Left lung (tissue), 10 donors: ENCODE data around the gene RYR2. TPM values are rescaled to one million over a fixed set of nuclear protein-coding genes. Genes with fewer than 3 reads are reported as not detected.

ENCODE experiments used
- ATAC-seq: fragments of 200-7000 bp; cut with Tn5 transposase; one replicate; pipeline ENCODE4 v1.9.1; 2020; ENCODE audit warnings: moderate library complexity
- DNase-seq, 4 donors: peaks; one replicate each; pipeline ENCODE4 v3.0.0-alpha.2; 2013 to 2020
- H3K27ac ChIP-seq, 2 donors: fragments of 200-600 bp; sonication (generic) in 1 of 2; one replicate each; pipeline versions ENCODE4 v1.5.0 to v1.8.0; 2020 to 2021
- H3K27me3 ChIP-seq, 2 donors: fragments of 200-600 bp; sonication (generic) in 1 of 2; one replicate each; pipeline versions ENCODE4 v1.5.0 to v1.8.0; 2020 to 2021
- H3K36me3 ChIP-seq, 2 donors: fragments of 200-600 bp; sonication (generic) in 1 of 2; one replicate each; pipeline versions ENCODE4 v1.5.0 to v1.8.0; 2020 to 2021
- H3K4me1 ChIP-seq, 2 donors: fragments of 200-600 bp; one replicate each; pipeline ENCODE4 v1.8.0; 2021
- H3K4me3 ChIP-seq, 2 donors: fragments of 200-600 bp; sonication (generic) in 1 of 2; one replicate each; pipeline versions ENCODE4 v1.5.0 to v1.8.0; 2020 to 2021; ENCODE audit warnings: mild to moderate bottlenecking in 1 of 2
- H3K9me3 ChIP-seq, 2 donors: fragments of 200-600 bp; sonication (generic) in 1 of 2; one replicate each; pipeline versions ENCODE4 v1.5.0 to v1.8.0; 2020 to 2021
- CTCF ChIP-seq, 2 donors: fragments of 200-600 bp; sonication (generic) in 1 of 2; IDR thresholded peaks; one replicate each; pipeline versions ENCODE4 v1.5.0 to v1.8.0; 2021; ENCODE audit warnings: antibody characterized with exemption in 2 of 2
- intact Hi-C, 2 donors: fragments of 100-400 bp; cut with DNase I; formaldehyde crosslinking; loops; one replicate each; pipeline versions ENCODE4 v1.11.2 to v1.14.2; 2022
- polyA plus RNA-seq, 6 donors: library from polyadenylated mRNA; unstranded; fragments of 120-200 nt; gene quantifications; one replicate each; pipeline ENCODE4 v1.2.1, GENCODE V29; 2013; ENCODE audit not compliant: insufficient read length in 6 of 6
- total RNA-seq, 2 donors: library from RNA; stranded (reverse); fragmentation: NEBNext Ultra II Directional; extraction: Animal tissue kit (Norgen Biotek cat#: 25700); gene quantifications; one replicate each; pipeline ENCODE4 v1.2.1, GENCODE V29; 2021
- donor health status: DM: no; HTN: yes; CAD: no.
- donor health status: DM: no; HTN: no; CAD: no.

Gene RYR2
- total and polyA plus RNA-seq, 8 donors: 4.7 to 10.3 (median 7.6) TPM

GRCh38 chr1:237428809-237429208, 386.8 kb downstream of the RYR2 start:
- Histone ChIP-seq H3K4me3 (no peak overlapping the region), H3K9me3 (no peaks in the 10 kb centered on the region), H3K27ac (no peak overlapping the region), H3K27me3 (no peaks in the 10 kb centered on the region), H3K36me3 (no peaks in the 10 kb centered on the region), H3K4me1 (no peaks in the 10 kb centered on the region)
- DNase-seq (no peak), ATAC-seq (no peak)
- TF ChIP-seq CTCF (IDR thresholded peaks at IDR 0.05): no peak
- intact Hi-C loops: no loop called here

GRCh38 chr1:237429252-237429651, 387.3 kb downstream of the RYR2 start:
- ATAC-seq (no peak), DNase-seq (no peak)
- H3K27me3 ChIP-seq: no peaks in the 10 kb centered on the region
- no peak overlapping the region for H3K4me3 ChIP-seq
- H3K27ac ChIP-seq: no peak overlapping the region
- TF ChIP-seq CTCF (IDR thresholded peaks at IDR 0.05): no peak
- intact Hi-C loops: no loop called here
- H3K4me1 ChIP-seq: no peaks in the 10 kb centered on the region
- no peaks in the 10 kb centered on the region for H3K9me3 ChIP-seq
- H3K36me3 ChIP-seq: no peaks in the 10 kb centered on the region

GRCh38 chr1:237431448-237431847, 389.5 kb downstream of the RYR2 start:
- intact Hi-C loops: no loop called here
- Histone ChIP-seq H3K36me3 (no peaks in the 10 kb centered on the region), H3K4me1 (no peaks in the 10 kb centered on the region), H3K27me3 (no peaks in the 10 kb centered on the region), H3K27ac (no peak overlapping the region), H3K4me3 (no peak overlapping the region), H3K9me3 (no peaks in the 10 kb centered on the region)
- TF ChIP-seq CTCF (IDR thresholded peaks at IDR 0.05): no peak
- no peak for DNase-seq
- ATAC-seq: no peak

GRCh38 chr1:237440346-237440745, 398.4 kb downstream of the RYR2 start:
- ATAC-seq (no peak), DNase-seq (peak in 2 of 4 donors; percentile 5 to 7)
- no peak overlapping the region for H3K4me3 ChIP-seq
- no peak overlapping the region for H3K27ac ChIP-seq
- H3K27me3 ChIP-seq: no peaks in the 10 kb centered on the region
- TF ChIP-seq CTCF (IDR thresholded peaks at IDR 0.05): no peak
- no peaks in the 10 kb centered on the region for H3K4me1 ChIP-seq
- intact Hi-C loops: no loop called here
- H3K36me3 ChIP-seq: no peaks in the 10 kb centered on the region
- no peaks in the 10 kb centered on the region for H3K9me3 ChIP-seq

- no peak for DNase-seq
These were observed 402.3 kb downstream of the RYR2 start for GRCh38 chr1:237444120-237444790.

More at GRCh38 chr1:237444120-237444790, 402.3 kb downstream of the RYR2 start:
- ATAC-seq: no peak
- intact Hi-C loops: no loop called here
- H3K27me3 ChIP-seq: no peaks in the 10 kb centered on the region
- H3K4me3 ChIP-seq: no peak overlapping the region
- no peaks in the 10 kb centered on the region for H3K9me3 ChIP-seq
- no peaks in the 10 kb centered on the region for H3K36me3 ChIP-seq
- no peaks in the 10 kb centered on the region for H3K4me1 ChIP-seq
- no peak for TF ChIP-seq CTCF (IDR thresholded peaks at IDR 0.05)
- no peak overlapping the region for H3K27ac ChIP-seq
